Effector memory CD8-positive, alpha-beta T cell (primary cell): ENCODE results near the gene MOB2.
"Not testable (repeated sequence)": the region's sequence is repeated elsewhere in the genome, so short reads cannot be mapped to it uniquely, and the experiment has no call there.

Source experiments
- ATAC-seq: fragments of 150-1000 bp; cut with Tn5 transposase; replicated peaks from 2 replicates; pipeline ENCODE4 v1.10.0; 2021; ENCODE audit warnings: mild to moderate bottlenecking, moderate library complexity
- DNase-seq, 3 experiments: peaks; one replicate each; pipeline ENCODE4 v3.0.0; 2021
- H3K27ac Mint-ChIP-seq, 2 donors: one replicate each; pipeline ENCODE4 v1.8.0; 2022; ENCODE audit warnings: mild to moderate bottlenecking in 2 of 2, mixed read lengths in 2 of 2, moderate library complexity in 2 of 2
- H3K27me3 Mint-ChIP-seq, 2 donors: one replicate each; pipeline ENCODE4 v1.8.0; 2022; ENCODE audit warnings: mixed read lengths in 2 of 2
- H3K36me3 Mint-ChIP-seq: one replicate; pipeline ENCODE4 v1.8.0; 2022; ENCODE audit warnings: mild to moderate bottlenecking, moderate library complexity, mixed read lengths; ENCODE audit not compliant: insufficient read depth
- H3K4me1 Mint-ChIP-seq, 2 donors: one replicate each; pipeline ENCODE4 v1.8.0; 2022; ENCODE audit warnings: low read depth in 2 of 2, mixed read lengths in 2 of 2
- H3K4me3 Mint-ChIP-seq, 2 donors: one replicate each; pipeline ENCODE4 v1.8.0; 2022; ENCODE audit warnings: mild to moderate bottlenecking in 2 of 2, mixed read lengths in 2 of 2, moderate library complexity in 2 of 2
- H3K9me3 Mint-ChIP-seq, 2 donors: one replicate each; pipeline ENCODE4 v1.8.0; 2022; ENCODE audit warnings: mixed read lengths in 2 of 2

Gene MOB2

GRCh38 chr11:1444321-1444720 is 42.3 kb downstream of the MOB2 start:
- no peak for DNase-seq
- no peaks in the 10 kb centered on the region for H3K9me3 Mint-ChIP-seq
- no peak for ATAC-seq

GRCh38 chr11:1443737-1444136 is 42.8 kb downstream of the MOB2 start:
- Mint-ChIP-seq H3K4me1 (peaks cover 0 to 2% of the 10 kb centered on the region in 2 donors), H3K27ac (no peak overlapping the region), H3K9me3 (no peaks in the 10 kb centered on the region), H3K27me3 (no peaks in the 10 kb centered on the region), H3K4me3 (no peak overlapping the region), H3K36me3 (peaks cover 8% of the 10 kb centered on the region)
- no peak for ATAC-seq
- no peak for DNase-seq

More at GRCh38 chr11:1444321-1444720, 42.3 kb downstream of the MOB2 start:
- H3K4me3 Mint-ChIP-seq, result no peak overlapping the region
- H3K4me1 Mint-ChIP-seq, result peaks cover 0 to 2% of the 10 kb centered on the region in 2 donors
- H3K27ac Mint-ChIP-seq, result no peak overlapping the region
- no peaks in the 10 kb centered on the region for H3K27me3 Mint-ChIP-seq
- peaks cover 8% of the 10 kb centered on the region for H3K36me3 Mint-ChIP-seq

GRCh38 chr11:1442807-1443366 is 43.7 kb downstream of the MOB2 start:
- peaks cover 4% of the 10 kb centered on the region for H3K36me3 Mint-ChIP-seq
- H3K4me1 Mint-ChIP-seq, result peaks cover 0 to 2% of the 10 kb centered on the region in 2 donors
- DNase-seq (no peak), ATAC-seq (no peak)
- H3K27ac Mint-ChIP-seq, result no peak overlapping the region
- H3K9me3 Mint-ChIP-seq, result no peaks in the 10 kb centered on the region
- no peak overlapping the region for H3K4me3 Mint-ChIP-seq
- no peaks in the 10 kb centered on the region for H3K27me3 Mint-ChIP-seq

- peaks cover 0 to 2% of the 10 kb centered on the region in 2 donors for H3K4me1 Mint-ChIP-seq
- H3K9me3 Mint-ChIP-seq, result no peaks in the 10 kb centered on the region
- DNase-seq, result no peak
- no peak overlapping the region for H3K4me3 Mint-ChIP-seq
- H3K27me3 Mint-ChIP-seq, result no peaks in the 10 kb centered on the region
- no peak for ATAC-seq
- peaks cover 4% of the 10 kb centered on the region for H3K36me3 Mint-ChIP-seq
- H3K27ac Mint-ChIP-seq, result no peak overlapping the region
These were observed 44.4 kb downstream of the MOB2 start for GRCh38 chr11:1442163-1442562.

- H3K27me3 Mint-ChIP-seq, result no peaks in the 10 kb centered on the region
- DNase-seq (no peak), ATAC-seq (no peak)
- peaks cover 0 to 2% of the 10 kb centered on the region in 2 donors for H3K4me1 Mint-ChIP-seq
- no peak overlapping the region for H3K4me3 Mint-ChIP-seq
- no peak overlapping the region for H3K27ac Mint-ChIP-seq
- H3K36me3 Mint-ChIP-seq, result peaks cover 4% of the 10 kb centered on the region
- H3K9me3 Mint-ChIP-seq, result no peaks in the 10 kb centered on the region
These were observed 46.1 kb downstream of the MOB2 start for GRCh38 chr11:1440496-1440895.

- Mint-ChIP-seq H3K9me3 (no peaks in the 10 kb centered on the region), H3K4me1 (peaks cover 0 to 2% of the 10 kb centered on the region in 2 donors), H3K4me3 (no peak overlapping the region), H3K27me3 (peaks cover 0 to under 1% of the 10 kb centered on the region in 2 donors), H3K36me3 (peaks cover 4% of the 10 kb centered on the region), H3K27ac (peak overlapping the region in 1 of 2 donors; percentile 67)
- ATAC-seq (no peak), DNase-seq (no peak)
These were observed 46.5 kb downstream of the MOB2 start for GRCh38 chr11:1440066-1440465.

GRCh38 chr11:1439341-1439740 is 47.2 kb downstream of the MOB2 start:
- ATAC-seq, result no peak
- no peak overlapping the region for H3K4me3 Mint-ChIP-seq
- H3K9me3 Mint-ChIP-seq, result no peaks in the 10 kb centered on the region
- H3K27me3 Mint-ChIP-seq, result peaks cover 0 to 8% of the 10 kb centered on the region in 2 donors
- H3K4me1 Mint-ChIP-seq, result peaks cover 0 to 2% of the 10 kb centered on the region in 2 donors
- DNase-seq, result no peak
- H3K27ac Mint-ChIP-seq, result peak overlapping the region in 1 of 2 donors; percentile 67
- H3K36me3 Mint-ChIP-seq, result peaks cover 7% of the 10 kb centered on the region

- Mint-ChIP-seq H3K4me1 (peaks cover 0 to 2% of the 10 kb centered on the region in 2 donors), H3K9me3 (no peaks in the 10 kb centered on the region), H3K36me3 (peaks cover 7% of the 10 kb centered on the region), H3K27ac (no peak overlapping the region), H3K4me3 (no peak overlapping the region), H3K27me3 (peaks cover 0 to 9% of the 10 kb centered on the region in 2 donors)
- ATAC-seq (no peak), DNase-seq (no peak)
These were observed 47.6 kb downstream of the MOB2 start for GRCh38 chr11:1438967-1439330.

GRCh38 chr11:1438261-1438966 is 48.2 kb downstream of the MOB2 start:
- H3K36me3 Mint-ChIP-seq, result peaks cover 3% of the 10 kb centered on the region
- peaks cover 0 to 9% of the 10 kb centered on the region in 2 donors for H3K27me3 Mint-ChIP-seq
- H3K4me3 Mint-ChIP-seq, result no peak overlapping the region
- ATAC-seq, result no peak
- DNase-seq, result no peak
- H3K4me1 Mint-ChIP-seq, result peaks cover 0 to 2% of the 10 kb centered on the region in 2 donors
- H3K9me3 Mint-ChIP-seq, result no peaks in the 10 kb centered on the region
- H3K27ac Mint-ChIP-seq, result no peak overlapping the region

- Mint-ChIP-seq H3K4me3 (no peak overlapping the region), H3K27me3 (peaks cover 0 to 9% of the 10 kb centered on the region in 2 donors), H3K36me3 (peaks cover 3% of the 10 kb centered on the region), H3K27ac (no peak overlapping the region), H3K9me3 (no peaks in the 10 kb centered on the region), H3K4me1 (peaks cover 0 to 2% of the 10 kb centered on the region in 2 donors)
- DNase-seq (no peak), ATAC-seq (no peak)
These were observed 49.1 kb downstream of the MOB2 start for GRCh38 chr11:1437500-1437899.

GRCh38 chr11:1436468-1437039 is 50.0 kb downstream of the MOB2 start:
- Mint-ChIP-seq H3K4me1 (peaks cover 0 to 2% of the 10 kb centered on the region in 2 donors), H3K9me3 (no peaks in the 10 kb centered on the region), H3K4me3 (no peak overlapping the region), H3K36me3 (peaks cover 3% of the 10 kb centered on the region), H3K27ac (no peak overlapping the region), H3K27me3 (peaks cover 0 to 9% of the 10 kb centered on the region in 2 donors)
- DNase-seq, result no peak
- ATAC-seq, result no peak

- Mint-ChIP-seq H3K4me3 (no peak overlapping the region), H3K4me1 (peaks cover 0 to 2% of the 10 kb centered on the region in 2 donors), H3K9me3 (no peaks in the 10 kb centered on the region), H3K27ac (no peak overlapping the region), H3K36me3 (peaks cover 3% of the 10 kb centered on the region), H3K27me3 (peaks cover 0 to 9% of the 10 kb centered on the region in 2 donors)
- ATAC-seq (peak; percentile 61), DNase-seq (no peak)
These were observed 50.6 kb downstream of the MOB2 start for GRCh38 chr11:1435820-1436467.

- not testable (repeated sequence) for H3K9me3 Mint-ChIP-seq, H3K4me3 Mint-ChIP-seq, ATAC-seq, H3K36me3 Mint-ChIP-seq, H3K27me3 Mint-ChIP-seq, H3K4me1 Mint-ChIP-seq, DNase-seq, H3K27ac Mint-ChIP-seq
These were observed 51.1 kb downstream of the MOB2 start for GRCh38 chr11:1435479-1435819.
